Vagina (tissue), 2 donors: ENCODE results near the gene HLA-DQA2.

Source experiments
- POLR2A ChIP-seq, 2 donors: fragments of 450-650 bp; IDR thresholded peaks; one replicate each; pipeline ENCODE4 v1.6.1; 2017; ENCODE audit warnings: antibody characterized with exemption in 2 of 2, mild to moderate bottlenecking in 2 of 2, moderate library complexity in 2 of 2
- POLR2AphosphoS5 ChIP-seq, 2 donors: sonication (generic); formaldehyde crosslinking; IDR thresholded peaks; one replicate each; pipeline ENCODE4 v1.9.0; 2017; ENCODE audit warnings: antibody characterized with exemption in 2 of 2, mild to moderate bottlenecking in 2 of 2, low read depth in 1 of 2; ENCODE audit not compliant: insufficient read depth in 1 of 2
- TF ChIP-seq, protein P1 (sequence below), 3 experiments: fragments of 450-650 bp in 2 of 3; fragments of 200-600 bp in 1 of 3; sonication (generic) in 1 of 3; IDR thresholded peaks; one replicate each; pipeline ENCODE4 v1.5.1; 2017 to 2019; ENCODE audit warnings: antibody characterized with exemption in 3 of 3, mild to moderate bottlenecking in 2 of 3, moderate library complexity in 2 of 3

- TF ChIP-seq, protein P1, sequence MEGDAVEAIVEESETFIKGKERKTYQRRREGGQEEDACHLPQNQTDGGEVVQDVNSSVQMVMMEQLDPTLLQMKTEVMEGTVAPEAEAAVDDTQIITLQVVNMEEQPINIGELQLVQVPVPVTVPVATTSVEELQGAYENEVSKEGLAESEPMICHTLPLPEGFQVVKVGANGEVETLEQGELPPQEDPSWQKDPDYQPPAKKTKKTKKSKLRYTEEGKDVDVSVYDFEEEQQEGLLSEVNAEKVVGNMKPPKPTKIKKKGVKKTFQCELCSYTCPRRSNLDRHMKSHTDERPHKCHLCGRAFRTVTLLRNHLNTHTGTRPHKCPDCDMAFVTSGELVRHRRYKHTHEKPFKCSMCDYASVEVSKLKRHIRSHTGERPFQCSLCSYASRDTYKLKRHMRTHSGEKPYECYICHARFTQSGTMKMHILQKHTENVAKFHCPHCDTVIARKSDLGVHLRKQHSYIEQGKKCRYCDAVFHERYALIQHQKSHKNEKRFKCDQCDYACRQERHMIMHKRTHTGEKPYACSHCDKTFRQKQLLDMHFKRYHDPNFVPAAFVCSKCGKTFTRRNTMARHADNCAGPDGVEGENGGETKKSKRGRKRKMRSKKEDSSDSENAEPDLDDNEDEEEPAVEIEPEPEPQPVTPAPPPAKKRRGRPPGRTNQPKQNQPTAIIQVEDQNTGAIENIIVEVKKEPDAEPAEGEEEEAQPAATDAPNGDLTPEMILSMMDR (IDR thresholded peaks at IDR 0.05), result no peak
- no peak for TF ChIP-seq POLR2AphosphoS5 (IDR thresholded peaks at IDR 0.05; ENCODE audit: insufficient read depth in 1 of 2, low read depth in 1 of 2)
- no peak for TF ChIP-seq POLR2A (IDR thresholded peaks at IDR 0.05)
Measured at GRCh38 chr6:32792901-32793435, 51.8 kb downstream of the HLA-DQA2 start.
